Measurements from ENCODE around the gene CEP83.

CEP83 gene

GRCh38 chr12:94269316-94269999 lies 190.2 kb downstream of the CEP83 start:
- no peak for DNase-seq (ENCODE audit: low spot score)

- DNase-seq (ENCODE audit: low spot score): no peak
Observed at GRCh38 chr12:94267921-94268471, 191.7 kb downstream of the CEP83 start.

DNA sequence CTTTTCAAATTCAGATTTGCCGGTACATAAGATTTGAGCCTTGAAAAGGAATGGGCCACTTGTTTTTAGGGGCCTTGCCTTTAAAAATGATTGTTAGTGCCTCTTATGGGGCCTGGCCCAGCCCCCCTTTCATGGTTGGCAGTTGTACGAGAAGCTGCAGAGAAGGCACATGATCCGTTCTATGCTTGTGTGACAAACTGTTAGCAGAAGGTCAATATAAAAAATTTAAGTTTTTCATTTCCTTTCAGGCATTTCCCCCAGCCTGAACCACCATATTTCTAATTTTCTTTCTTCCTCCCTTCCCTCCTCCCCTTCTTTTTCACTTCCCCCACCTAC lies 192.2 kb downstream of the CEP83 start:
- no peak for DNase-seq (ENCODE audit: low spot score)

DNA sequence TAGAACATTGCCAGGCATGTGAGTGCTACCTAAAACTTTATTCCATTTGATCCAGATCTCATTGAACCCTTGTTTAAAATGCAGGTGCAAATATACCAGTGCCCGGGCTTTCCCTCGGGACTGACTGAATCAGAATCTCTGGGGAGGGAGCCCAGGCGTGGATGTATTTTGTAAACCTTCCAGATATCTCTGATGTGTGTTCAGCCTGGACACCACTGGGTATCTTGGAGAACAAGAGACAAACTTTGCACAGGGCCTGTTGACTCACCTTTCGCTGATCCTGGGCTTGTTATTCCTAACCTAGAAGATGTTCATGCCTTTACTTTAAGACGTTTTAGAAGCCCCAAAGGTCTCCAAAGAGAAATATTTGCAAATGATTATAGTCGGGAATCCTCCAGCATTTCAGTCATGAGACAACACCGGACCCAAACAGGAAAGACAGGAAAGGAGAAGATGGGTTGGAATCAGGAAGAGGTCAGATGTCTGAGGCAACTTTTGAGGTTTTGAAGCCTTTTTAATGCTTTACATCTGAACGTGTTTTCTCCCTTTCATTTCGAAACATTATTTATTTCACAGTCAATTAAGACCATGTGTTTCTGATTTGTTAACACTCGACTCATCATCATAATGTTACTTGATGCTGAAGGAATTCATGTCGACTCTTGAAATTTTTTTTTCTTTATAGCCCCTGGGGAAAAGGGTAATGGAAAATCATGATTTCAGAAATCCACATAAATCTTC lies 192.7 kb downstream of the CEP83 start:
- no peak for DNase-seq (ENCODE audit: low spot score)

DNA sequence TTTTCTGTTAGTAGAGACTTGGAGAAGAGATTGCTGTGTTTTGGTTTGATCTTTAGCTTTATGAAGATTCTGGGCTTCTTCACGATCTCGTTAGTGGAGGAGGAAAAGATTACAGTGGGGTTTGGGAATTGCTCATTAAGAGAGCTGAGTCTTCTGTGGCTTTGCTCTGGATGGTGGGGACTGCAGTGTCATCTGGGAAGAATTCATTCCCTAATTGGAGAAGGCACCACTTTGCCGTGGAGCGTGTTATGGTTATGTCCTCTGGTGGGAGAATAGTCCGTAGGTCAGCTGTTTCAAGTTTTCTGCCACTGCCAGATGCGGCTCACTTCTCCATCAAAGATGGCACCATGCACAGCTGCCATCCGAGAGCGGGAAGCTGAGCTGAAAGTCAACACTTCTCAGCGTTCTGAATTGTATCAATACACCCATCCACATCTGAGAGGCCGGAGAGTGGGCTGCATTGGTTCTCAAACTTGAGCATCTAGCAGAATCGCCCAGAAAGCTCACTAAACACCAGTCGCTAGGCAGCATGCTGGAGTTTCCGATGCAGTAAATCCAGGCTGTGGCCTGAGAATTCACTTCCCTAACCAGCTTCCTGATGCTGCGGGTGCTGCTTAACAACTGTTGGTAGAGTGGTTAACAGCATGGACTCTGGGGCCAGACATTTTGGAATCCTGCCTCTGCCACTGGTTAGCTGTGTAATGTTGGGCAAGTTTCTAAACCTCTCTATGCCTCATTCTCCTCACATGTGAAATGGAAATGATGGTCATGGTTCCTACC lies 193.5 kb downstream of the CEP83 start:
- DNase-seq (ENCODE audit: low spot score): no peak

- no peak for DNase-seq (ENCODE audit: low spot score)
Observed at GRCh38 chr12:94265539-94265938, 194.1 kb downstream of the CEP83 start.

DNA sequence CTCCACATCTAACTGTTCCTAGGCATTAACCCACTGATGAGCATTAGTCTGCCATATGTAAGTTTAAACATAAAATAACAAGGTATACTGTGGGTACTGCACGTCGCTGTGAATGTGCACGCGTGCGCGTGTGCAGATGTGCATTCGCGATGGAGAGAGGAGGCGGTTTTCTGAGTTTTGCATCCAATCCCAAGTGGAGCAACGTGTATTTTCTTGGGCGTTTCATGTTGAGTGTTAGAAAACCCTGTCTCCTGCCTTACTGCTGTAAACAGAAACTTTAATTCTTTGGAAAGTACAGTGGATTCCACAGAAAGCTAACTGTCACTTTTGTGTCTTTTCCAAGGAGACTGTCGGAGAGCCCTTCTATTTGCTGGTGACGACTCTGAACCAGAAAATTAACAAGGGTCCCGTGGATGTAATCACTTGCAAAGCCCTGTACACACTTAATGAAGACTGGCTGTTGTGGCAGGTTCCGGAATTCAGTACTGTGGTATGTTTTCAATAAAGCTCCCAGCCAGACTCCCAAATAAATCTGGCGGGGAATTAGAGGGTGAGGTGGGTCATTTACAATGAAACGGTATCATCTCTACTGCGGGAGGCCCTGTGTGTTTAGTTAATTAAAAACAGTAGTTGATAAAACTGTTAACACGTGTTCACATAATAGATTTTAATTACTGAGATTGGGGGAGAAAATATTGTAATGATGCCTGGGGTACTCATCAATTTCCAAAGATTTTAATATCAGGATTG lies 194.8 kb downstream of the CEP83 start:
- no peak for DNase-seq (ENCODE audit: low spot score)

- DNase-seq (ENCODE audit: low spot score): no peak
Observed at GRCh38 chr12:94263905-94264561, 195.6 kb downstream of the CEP83 start.

DNA sequence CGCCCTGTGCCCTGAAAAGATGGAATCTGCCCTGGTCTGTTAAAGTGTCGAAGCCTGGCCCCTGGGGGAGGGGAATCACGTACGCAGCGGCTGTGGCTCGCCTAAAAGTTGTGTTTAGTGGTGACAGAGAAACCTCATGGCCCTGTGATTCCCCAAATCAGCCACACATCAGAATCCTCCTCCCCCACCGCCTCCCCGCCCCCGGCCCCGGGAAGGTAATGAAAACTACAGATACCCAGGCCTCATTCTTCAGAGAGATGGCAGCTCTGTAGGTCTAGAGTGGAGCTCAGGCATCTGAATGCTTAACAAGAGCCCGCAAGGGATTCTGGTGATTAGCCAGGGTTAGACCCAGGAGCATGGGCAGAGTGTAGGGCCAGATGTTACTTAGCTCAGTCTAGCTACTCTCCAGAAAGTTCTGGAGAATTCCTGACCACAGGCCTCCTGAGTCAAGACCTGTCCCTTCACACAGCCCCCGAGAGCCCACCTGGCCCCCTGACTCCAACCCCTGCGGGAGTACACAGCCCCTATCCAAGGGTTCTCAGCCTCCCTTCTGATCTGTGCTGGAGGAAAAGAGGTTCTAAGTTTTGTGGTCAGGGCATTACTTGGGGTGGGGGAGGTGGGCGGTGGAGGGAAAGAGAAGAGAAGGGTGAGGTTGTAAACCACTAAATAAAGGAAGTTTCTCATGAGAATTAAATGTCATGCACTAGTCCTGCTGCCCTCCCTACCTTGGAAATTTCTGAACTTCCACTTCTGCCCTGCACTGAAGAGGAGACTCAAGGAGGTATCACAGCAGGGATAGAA lies 196.5 kb downstream of the CEP83 start:
- DNase-seq (ENCODE audit: low spot score): no peak

- DNase-seq (ENCODE audit: low spot score): no peak
Observed at GRCh38 chr12:94262228-94263010, 197.2 kb downstream of the CEP83 start.

DNA sequence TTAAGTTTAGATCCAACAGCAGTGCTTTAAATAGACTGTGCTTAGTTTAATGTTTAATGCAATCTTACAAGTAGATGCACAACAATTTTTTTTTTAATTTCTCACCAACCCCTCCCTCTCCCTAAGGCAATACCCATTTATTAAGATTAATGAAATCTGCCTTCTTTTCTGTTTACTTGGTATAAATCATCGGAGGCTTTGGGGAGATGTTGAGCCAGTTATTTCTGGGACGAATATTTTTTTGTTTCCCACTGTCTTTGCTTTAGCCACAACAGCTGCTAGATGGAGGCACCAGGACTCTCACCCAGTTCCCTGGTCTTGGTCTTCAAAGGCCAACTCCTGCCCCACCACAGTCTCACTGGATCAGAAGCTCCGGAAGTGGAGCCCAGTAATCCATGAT lies 197.9 kb downstream of the CEP83 start:
- no peak for DNase-seq (ENCODE audit: low spot score)

GRCh38 chr12:94261119-94261518 lies 198.5 kb downstream of the CEP83 start:
- no peak for DNase-seq (ENCODE audit: low spot score)

- DNase-seq (ENCODE audit: low spot score): no peak
Observed at GRCh38 chr12:94260717-94261116, 198.9 kb downstream of the CEP83 start.

- DNase-seq (ENCODE audit: low spot score): no peak
Observed at GRCh38 chr12:94260017-94260416, 199.7 kb downstream of the CEP83 start.

- DNase-seq (ENCODE audit: low spot score): no peak
Observed at GRCh38 chr12:94258593-94258992, 201.1 kb downstream of the CEP83 start.

All from kidney capillary endothelial cell (primary cell).